T-helper 17 cell (primary cell): Measurements from ENCODE around the gene MRPL9. TPM values are rescaled to one million over a fixed set of nuclear protein-coding genes. Genes with fewer than 3 reads are reported as not detected.

Source experiments
- ATAC-seq: fragments of 150-1000 bp; cut with Tn5 transposase; 2 replicates; pipeline ENCODE4 v1.10.0; 2021; ENCODE audit warnings: mild to moderate bottlenecking, moderate library complexity
- DNase-seq, 3 donors: peaks; one replicate each; pipeline versions ENCODE4 v3.0.0 to v3.0.0-alpha.2; 2020 to 2021
- H3K9me3 ChIP-seq: one replicate; pipeline ENCODE4 v1.7.0; 2013; ENCODE audit warnings: low read length, mild to moderate bottlenecking; ENCODE audit not compliant: control insufficient read depth, poor library complexity, severe bottlenecking
- H3K27ac Mint-ChIP-seq: one replicate; pipeline ENCODE4 v1.8.0; 2022; ENCODE audit warnings: mild to moderate bottlenecking, moderate library complexity, mixed read lengths
- H3K27me3 Mint-ChIP-seq: one replicate; pipeline ENCODE4 v1.8.0; 2022; ENCODE audit warnings: mixed read lengths
- H3K36me3 Mint-ChIP-seq: one replicate; pipeline ENCODE4 v1.8.0; 2022; ENCODE audit warnings: low read depth, mixed read lengths
- H3K4me1 Mint-ChIP-seq: one replicate; pipeline ENCODE4 v1.8.0; 2022; ENCODE audit warnings: mild to moderate bottlenecking, mixed read lengths
- H3K4me3 Mint-ChIP-seq: one replicate; pipeline ENCODE4 v1.8.0; 2022; ENCODE audit warnings: mild to moderate bottlenecking, moderate library complexity, mixed read lengths
- total RNA-seq, 4 donors: library from RNA in 2 of 4; stranded (reverse) in 2 of 4; gene quantifications; one replicate each; pipeline ENCODE4 v1.2.3 and lab custom pipeline; 2022 to 2026

The MRPL9 gene
- total RNA-seq, 2 donors from 2014 or later = 99.8 to 124 TPM

- Mint-ChIP-seq H3K4me3 (no peak overlapping the region), H3K36me3 (peaks cover 8% of the 10 kb centered on the region), H3K27ac (no peak overlapping the region), H3K27me3 (peaks cover 69% of the 10 kb centered on the region), H3K4me1 (peaks cover 22% of the 10 kb centered on the region)
- no peaks in the 10 kb centered on the region for H3K9me3 ChIP-seq
- DNase-seq = no peak
- no peak for ATAC-seq
These were observed 44.6 kb downstream of the MRPL9 start for GRCh38 chr1:151718666-151719065.

GRCh38 chr1:151718011-151718431, 45.3 kb downstream of the MRPL9 start:
- Mint-ChIP-seq H3K27ac (no peak overlapping the region), H3K4me3 (peak overlapping the region; percentile 22), H3K4me1 (peaks cover 22% of the 10 kb centered on the region), H3K36me3 (peaks cover 8% of the 10 kb centered on the region), H3K27me3 (peaks cover 74% of the 10 kb centered on the region)
- DNase-seq (no peak), ATAC-seq (no peak)
- H3K9me3 ChIP-seq = no peaks in the 10 kb centered on the region

- H3K27me3 Mint-ChIP-seq = peaks cover 83% of the 10 kb centered on the region
- H3K4me1 Mint-ChIP-seq = peaks cover 22% of the 10 kb centered on the region
- H3K4me3 Mint-ChIP-seq = peak within 1 kb of the TSS; percentile 63
- no peak within 1 kb of the TSS for H3K27ac Mint-ChIP-seq
- no peaks in the 10 kb centered on the region for H3K9me3 ChIP-seq
- DNase-seq = peak in 1 of 3 donors; percentile 18
- peaks cover 10% of the 10 kb centered on the region for H3K36me3 Mint-ChIP-seq
- peak; percentile 46 for ATAC-seq
These were observed 46.3 kb downstream of the MRPL9 start, which contains the start of gene CELF3 for GRCh38 chr1:151716771-151717631. Gene CELF3 (minus strand): TSS chr1:151716803. CDS start chr1:151716020, 783 bp downstream.

GRCh38 chr1:151716405-151716762, 46.9 kb downstream of the MRPL9 start:
- peaks cover 19% of the 10 kb centered on the region for H3K4me1 Mint-ChIP-seq
- H3K36me3 Mint-ChIP-seq = peaks cover 10% of the 10 kb centered on the region
- ATAC-seq (no peak), DNase-seq (no peak)
- no peak overlapping the region for H3K27ac Mint-ChIP-seq
- peaks cover 83% of the 10 kb centered on the region for H3K27me3 Mint-ChIP-seq
- no peaks in the 10 kb centered on the region for H3K9me3 ChIP-seq
- peak overlapping the region; percentile 49 for H3K4me3 Mint-ChIP-seq

- Mint-ChIP-seq H3K27ac (no peak overlapping the region), H3K36me3 (peaks cover 10% of the 10 kb centered on the region), H3K4me3 (peak overlapping the region; percentile 63), H3K4me1 (peaks cover 16% of the 10 kb centered on the region), H3K27me3 (peaks cover 82% of the 10 kb centered on the region)
- no peak for DNase-seq
- no peak for ATAC-seq
- H3K9me3 ChIP-seq = no peaks in the 10 kb centered on the region
These were observed 47.4 kb downstream of the MRPL9 start for GRCh38 chr1:151715726-151716404.

GRCh38 chr1:151714820-151715725, 48.2 kb downstream of the MRPL9 start:
- H3K27me3 Mint-ChIP-seq = peaks cover 75% of the 10 kb centered on the region
- H3K4me1 Mint-ChIP-seq = peaks cover 9% of the 10 kb centered on the region
- H3K27ac Mint-ChIP-seq = no peak overlapping the region
- H3K36me3 Mint-ChIP-seq = peaks cover 10% of the 10 kb centered on the region
- no peaks in the 10 kb centered on the region for H3K9me3 ChIP-seq
- DNase-seq (no peak), ATAC-seq (no peak)
- peak overlapping the region; percentile 63 for H3K4me3 Mint-ChIP-seq

DNA sequence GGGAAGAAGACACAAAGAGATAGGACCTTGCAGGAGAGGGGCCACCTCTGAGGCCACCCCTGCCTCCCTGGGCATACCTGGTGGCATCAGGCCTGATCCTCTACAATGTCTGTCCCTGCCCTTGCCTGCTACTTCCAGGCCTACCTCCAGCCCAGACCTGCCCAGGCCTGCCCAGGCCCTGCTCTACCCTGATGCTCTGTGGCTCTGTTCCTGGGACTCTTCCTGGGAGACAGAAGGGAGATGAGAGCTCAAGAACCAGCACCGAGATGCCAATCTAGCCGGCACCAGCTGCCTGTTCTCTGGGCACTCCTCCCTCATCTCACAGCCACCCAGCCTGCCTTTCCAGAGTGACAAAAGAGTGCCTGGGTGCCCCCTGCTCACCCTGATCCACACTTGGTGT, 49.4 kb downstream of the MRPL9 start:
- Mint-ChIP-seq H3K27ac (no peak overlapping the region), H3K27me3 (peaks cover 68% of the 10 kb centered on the region), H3K4me3 (no peak overlapping the region), H3K4me1 (peaks cover 9% of the 10 kb centered on the region), H3K36me3 (peaks cover 10% of the 10 kb centered on the region)
- DNase-seq (no peak), ATAC-seq (no peak)
- H3K9me3 ChIP-seq = no peaks in the 10 kb centered on the region

DNA sequence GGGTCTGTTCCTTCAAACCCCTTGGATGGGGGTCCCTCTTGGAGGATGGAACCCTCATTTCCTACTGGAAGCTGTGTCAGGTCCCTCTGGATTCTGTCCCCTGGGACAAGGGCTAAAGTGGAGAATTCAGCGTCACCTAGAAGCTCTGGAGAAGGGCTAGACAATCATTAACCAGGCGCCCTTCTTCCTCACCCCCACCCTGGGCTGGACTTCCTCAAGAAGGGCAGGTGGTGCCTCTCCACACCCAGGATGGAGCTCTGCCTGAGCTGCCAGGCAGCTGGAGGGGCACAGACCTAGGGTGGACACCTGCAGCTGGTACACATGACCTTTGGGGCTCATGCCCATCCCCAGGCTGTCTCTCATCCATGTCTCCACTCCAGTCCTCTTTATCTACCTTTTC, 50.3 kb downstream of the MRPL9 start:
- Mint-ChIP-seq H3K27me3 (peaks cover 59% of the 10 kb centered on the region), H3K4me1 (peaks cover 9% of the 10 kb centered on the region), H3K4me3 (no peak overlapping the region), H3K27ac (no peak overlapping the region), H3K36me3 (peaks cover 10% of the 10 kb centered on the region)
- no peaks in the 10 kb centered on the region for H3K9me3 ChIP-seq
- ATAC-seq = no peak
- DNase-seq = no peak

GRCh38 chr1:151711951-151712350, 51.3 kb downstream of the MRPL9 start:
- H3K9me3 ChIP-seq = no peaks in the 10 kb centered on the region
- DNase-seq (no peak), ATAC-seq (no peak)
- Mint-ChIP-seq H3K27me3 (peaks cover 48% of the 10 kb centered on the region), H3K4me3 (no peak overlapping the region), H3K27ac (no peak overlapping the region), H3K36me3 (peaks cover 10% of the 10 kb centered on the region), H3K4me1 (peaks cover 6% of the 10 kb centered on the region)

GRCh38 chr1:151711044-151711800, 52.1 kb downstream of the MRPL9 start:
- H3K9me3 ChIP-seq = no peaks in the 10 kb centered on the region
- H3K27ac Mint-ChIP-seq = no peak overlapping the region
- H3K4me3 Mint-ChIP-seq = no peak overlapping the region
- peaks cover 6% of the 10 kb centered on the region for H3K4me1 Mint-ChIP-seq
- peaks cover 45% of the 10 kb centered on the region for H3K27me3 Mint-ChIP-seq
- ATAC-seq = no peak
- DNase-seq = no peak
- H3K36me3 Mint-ChIP-seq = peaks cover 10% of the 10 kb centered on the region

DNA sequence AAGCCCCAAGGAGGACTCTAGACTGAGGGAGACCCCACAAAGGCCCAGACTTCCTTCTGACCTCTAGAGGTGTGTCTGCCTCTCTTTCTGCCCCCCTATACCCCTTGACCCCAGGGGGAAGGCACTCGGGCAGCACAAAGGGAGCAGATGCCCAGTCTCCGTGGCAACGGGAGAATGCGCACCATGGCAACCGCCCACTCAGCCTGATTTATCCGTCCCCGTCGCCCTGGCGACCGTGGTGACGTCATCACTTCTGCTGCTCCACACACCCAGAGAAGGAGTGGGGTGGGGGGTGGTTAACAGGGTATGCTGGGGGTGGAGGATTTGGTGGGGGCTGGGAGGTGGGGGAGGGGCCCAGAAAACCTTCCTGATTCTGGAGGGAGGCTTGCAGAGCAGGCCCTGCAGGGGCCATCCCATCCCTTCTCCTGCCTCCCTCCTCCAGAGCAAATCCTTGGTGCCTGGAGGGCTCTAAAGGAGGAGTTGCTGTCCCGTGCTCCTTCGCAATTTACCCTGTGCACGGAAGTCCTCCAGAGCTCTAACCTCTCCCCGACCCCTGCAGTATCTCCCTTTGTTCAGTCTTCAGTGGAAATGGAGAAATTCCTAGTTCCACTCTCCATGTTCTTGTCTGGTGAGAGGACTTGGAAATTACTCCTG, 53.0 kb downstream of the MRPL9 start:
- DNase-seq = peak in 1 of 3 donors; percentile 37
- Mint-ChIP-seq H3K27ac (no peak overlapping the region), H3K4me3 (no peak overlapping the region)

More for the DNA sequence above, 53.0 kb downstream of the MRPL9 start:
- no peaks in the 10 kb centered on the region for H3K9me3 ChIP-seq
- peaks cover 36% of the 10 kb centered on the region for H3K27me3 Mint-ChIP-seq
- peak; percentile 78 for ATAC-seq
- peaks cover 5% of the 10 kb centered on the region for H3K4me1 Mint-ChIP-seq
- H3K36me3 Mint-ChIP-seq = peaks cover 7% of the 10 kb centered on the region
